Activated CD4-positive, CD25-positive, alpha-beta regulatory T cell (primary cell): ENCODE measurements around the gene CITED2.

Experiments used
- DNase-seq, 4 experiments: peaks; one replicate each; lab custom pipeline; 2025; lab: John Stamatoyannopoulos, UW

Gene CITED2

GRCh38 chr6:139381216-139381865 is 6.9 kb upstream of the CITED2 start:
- DNase-seq = no peak

DNA sequence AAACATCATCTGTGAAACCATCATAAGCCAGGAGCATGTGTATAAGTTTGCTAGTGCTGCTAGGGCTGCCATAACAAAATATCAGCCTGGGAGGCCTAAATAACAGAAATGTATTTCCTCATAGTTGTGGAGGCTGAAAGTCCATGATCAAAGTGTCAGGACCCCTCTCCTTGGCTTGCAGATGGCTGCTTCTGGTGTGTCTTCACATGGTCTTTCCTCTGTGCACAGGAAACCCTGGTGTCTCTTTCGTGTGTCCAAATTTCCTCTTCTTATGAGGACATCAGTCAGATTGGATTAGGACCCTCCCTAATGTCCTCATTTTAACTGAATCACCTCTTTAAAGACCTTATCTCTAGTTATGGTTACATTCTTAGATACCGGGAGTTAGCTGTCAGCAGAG is 6.2 kb upstream of the CITED2 start:
- no peak for DNase-seq

DNA sequence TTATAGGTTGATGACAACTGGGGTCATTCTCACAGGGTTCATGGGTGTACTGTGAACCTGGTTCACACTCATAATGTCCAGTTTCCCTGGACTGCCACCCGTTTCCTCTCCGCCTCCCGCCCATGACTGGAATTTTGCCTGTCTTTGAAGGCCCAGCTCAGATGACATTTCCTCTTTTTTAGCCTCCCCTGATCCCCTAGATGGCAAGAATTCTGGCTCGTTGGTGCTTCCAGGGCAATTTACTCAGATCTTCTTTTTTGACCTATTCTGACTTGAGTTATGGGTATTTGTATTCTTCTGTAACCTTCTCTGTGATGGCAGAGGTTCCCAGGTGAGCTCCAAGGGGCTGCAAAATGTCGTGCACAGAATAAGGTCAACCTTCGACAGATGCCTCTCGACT is 5.7 kb upstream of the CITED2 start:
- no peak for DNase-seq

DNA sequence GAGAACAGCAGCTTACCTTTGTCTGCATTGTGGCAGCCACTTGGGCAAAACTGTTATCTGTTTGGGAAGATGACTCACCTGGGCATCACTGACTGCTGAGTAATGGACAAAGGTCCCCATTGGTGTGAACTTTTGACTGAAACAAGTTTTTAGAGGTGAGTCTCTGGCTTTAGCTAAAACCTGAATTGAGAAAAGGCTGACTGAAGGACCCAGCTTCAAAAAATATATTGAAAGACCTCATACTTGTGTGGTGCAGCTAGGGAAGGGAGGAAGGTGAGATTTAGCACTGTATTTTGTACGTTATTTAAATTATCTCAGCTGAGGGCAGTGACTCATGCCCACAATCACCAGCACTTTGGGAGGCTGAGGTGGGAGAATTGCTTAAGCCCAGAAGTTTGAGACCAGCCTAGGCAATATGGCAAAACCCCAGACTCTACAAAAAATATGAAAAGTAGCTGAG is 4.5 kb upstream of the CITED2 start:
- no peak for DNase-seq

GRCh38 chr6:139378226-139378625 is 3.8 kb upstream of the CITED2 start:
- no peak for DNase-seq

- DNase-seq = no peak
Measured at GRCh38 chr6:139376604-139377218, 2.3 kb upstream of the CITED2 start.

DNA sequence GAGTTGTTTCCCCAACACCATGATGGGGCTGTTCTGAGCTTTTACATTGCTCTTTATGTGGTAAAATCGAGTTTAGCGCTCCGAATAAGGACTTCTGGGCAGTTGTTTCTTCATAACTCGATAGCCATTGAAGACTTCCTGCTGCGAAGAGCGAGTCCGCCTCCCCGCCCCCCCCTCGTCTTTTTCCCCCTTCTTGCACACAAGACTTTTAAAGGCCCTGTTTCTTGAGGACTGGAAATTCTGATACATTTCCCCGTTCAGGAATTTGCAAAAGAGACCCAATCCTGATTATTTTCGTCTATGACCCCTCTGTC is 1.5 kb upstream of the CITED2 start:
- DNase-seq = no peak

GRCh38 chr6:139375226-139376016 is 973 bp upstream of the CITED2 start:
- DNase-seq = peak; percentile 60 to 74 (median 66)

DNA sequence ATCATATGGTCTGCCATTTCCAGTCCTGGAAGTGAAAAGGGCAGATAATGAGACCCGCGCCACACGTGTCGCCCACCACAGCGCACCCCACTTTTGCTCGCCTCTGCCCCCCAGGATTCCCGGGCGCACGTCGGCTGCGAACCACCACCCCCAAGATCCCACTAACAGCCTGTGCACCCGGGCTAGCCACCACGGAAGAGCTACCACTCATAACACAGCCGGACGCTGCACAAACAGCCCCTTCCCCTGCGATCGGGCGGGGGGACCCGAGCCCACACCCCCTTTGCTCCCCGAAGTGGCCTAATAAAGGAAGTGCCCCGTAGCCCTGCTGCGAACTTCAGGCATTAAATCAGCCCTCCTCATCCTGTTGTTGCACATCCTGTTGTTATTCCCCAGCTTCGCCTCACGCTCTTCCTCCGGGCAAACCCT is 506 bp downstream of the CITED2 start:
- DNase-seq = peak in 1 of 4 experiments; percentile 25

- DNase-seq = peak; percentile 39 to 69 (median 56)
Measured at GRCh38 chr6:139373154-139373927, 1.1 kb downstream of the CITED2 start.

DNA sequence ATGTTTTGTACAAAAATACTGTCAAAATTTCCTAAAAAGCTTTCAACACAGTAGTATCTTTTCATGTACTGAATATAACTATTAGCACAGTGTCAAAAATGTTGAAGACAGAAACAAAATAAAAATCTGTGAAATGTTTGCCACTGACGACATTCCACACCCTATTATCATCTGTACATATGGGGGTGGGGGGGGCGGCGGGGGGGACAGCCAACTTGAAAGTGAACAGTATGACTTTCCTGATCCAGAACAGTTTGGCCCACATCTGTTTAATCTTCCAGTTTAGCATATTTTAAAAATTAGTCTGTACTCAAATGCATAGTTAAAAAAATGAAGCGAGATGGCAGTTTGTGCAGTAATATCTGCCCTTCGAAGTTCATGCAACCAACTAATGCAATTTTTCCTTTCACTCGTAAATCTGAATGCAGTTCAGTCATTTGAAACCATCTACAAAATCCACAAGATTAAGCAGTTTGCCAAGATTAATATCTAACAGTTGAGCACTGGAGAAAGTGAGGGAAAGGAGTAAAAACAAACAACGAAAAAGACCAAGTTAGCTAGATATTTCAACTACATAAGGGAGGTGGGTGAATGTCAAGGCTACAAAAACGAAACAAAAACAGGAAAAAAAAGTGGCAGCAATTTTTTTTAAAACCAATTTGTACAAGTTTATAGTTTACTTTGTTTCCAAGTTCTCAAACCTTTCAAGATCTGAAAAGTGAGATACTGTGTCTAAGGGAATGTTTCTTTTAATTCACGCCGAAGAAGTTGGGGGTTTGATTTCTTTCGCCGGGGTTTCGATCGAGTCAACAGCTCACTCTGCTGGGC is 1.9 kb downstream of the CITED2 start:
- DNase-seq = no peak

DNA sequence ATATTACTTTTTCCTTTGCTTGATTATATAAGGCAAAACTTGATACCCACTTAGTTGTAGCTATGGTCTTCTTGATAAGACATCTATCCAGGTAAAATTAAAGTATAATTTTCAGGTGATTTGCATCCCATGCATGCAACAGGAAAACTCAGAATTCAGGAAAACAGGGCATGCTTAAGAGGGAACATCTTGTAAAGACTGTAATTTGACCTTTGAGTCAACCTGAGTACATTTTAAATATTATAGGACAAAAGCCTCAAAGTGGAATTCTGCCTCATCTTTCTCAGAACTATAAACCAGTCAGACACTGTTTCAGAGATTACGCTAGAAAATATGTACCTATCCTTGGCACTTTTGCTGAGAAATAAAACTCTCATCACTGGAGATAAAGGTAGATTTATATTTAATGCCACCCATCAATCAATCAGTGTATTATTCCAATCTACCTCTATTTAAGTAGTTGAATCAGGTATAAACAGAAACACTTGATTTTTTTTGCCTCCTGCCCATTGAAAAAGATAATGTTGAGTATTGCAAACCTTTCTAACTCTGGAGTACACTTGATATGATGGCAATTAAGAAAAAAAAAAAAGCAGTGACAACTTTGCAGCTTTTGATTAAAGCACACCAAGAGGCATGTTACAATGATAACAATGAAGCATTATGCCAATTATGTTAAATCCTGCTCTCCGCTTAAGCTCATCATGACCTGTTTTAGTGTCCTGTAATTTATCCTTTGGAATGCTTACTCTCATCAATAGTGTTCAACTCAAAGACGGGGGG is 2.8 kb downstream of the CITED2 start:
- no peak for DNase-seq

DNA sequence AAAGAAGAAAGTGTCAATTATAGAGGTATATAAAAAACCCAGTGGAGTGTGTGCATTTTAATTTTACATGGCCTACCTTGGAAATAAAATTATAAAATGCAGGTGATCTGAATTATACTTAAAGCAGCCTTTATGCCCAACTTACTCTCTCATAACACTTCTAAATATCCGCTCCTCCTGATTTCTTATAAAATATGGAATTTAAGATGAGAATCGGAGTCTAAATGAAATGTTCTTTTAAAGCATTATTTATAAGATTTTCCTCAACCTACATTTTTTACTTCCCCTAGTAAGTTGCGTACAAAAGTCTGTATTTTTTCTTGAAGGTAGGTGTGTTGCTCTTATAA is 3.5 kb downstream of the CITED2 start:
- DNase-seq = no peak

DNA sequence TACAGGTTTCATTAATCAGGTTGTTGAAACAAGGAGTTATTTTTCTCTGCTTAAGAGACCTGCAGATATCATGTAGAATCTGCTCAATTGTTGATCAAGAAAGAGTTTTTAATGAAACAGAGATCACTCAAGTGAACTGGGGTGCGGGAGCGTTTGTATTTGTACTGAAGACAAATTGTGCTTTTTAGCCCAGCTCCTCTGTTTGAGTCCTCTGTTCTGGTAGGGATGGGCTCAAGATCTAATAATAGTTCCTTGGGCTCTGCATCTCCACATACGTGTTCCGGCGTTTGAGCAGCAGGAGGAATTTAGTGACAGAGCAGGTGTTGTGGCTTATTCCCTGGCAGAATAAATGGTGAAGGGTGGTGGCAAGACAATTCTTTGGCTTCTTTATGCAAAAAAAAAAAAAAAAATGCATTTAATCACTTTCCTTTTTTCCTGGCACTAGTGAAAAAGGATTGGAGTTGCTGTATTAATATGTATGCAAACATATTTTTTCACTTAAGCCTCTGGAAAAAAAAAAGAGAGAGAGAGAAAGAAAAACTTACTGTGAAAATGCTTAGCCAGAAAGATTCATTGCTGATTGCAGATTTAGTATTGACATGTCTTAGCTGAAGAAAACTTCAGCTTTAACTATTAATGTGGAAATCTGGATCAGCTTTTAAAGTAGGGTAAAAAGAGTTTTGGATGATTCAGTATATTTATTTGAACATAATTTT is 4.0 kb downstream of the CITED2 start:
- DNase-seq = no peak

GRCh38 chr6:139369568-139370282 is 4.7 kb downstream of the CITED2 start:
- DNase-seq = no peak

DNA sequence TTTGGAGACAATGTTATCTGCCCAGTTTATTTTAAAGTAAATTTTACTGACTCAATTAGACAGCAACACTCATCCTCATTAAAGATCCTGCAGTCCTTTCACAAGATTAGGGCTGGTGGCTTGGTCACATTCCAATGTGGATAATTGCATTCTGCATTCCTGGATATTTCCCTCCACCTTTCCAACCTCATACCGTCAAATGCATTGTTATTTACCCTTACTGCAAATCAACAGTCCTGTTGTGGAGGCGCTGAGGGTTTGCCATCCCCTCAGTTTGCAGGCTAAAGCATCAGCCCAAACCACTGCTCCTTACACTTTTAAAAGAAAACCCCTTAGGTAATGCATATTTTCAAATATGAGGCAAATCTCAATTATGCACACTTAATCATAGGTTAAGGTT is 5.4 kb downstream of the CITED2 start:
- no peak for DNase-seq

- no peak for DNase-seq
Measured at GRCh38 chr6:139368661-139369060, 5.8 kb downstream of the CITED2 start.

DNA sequence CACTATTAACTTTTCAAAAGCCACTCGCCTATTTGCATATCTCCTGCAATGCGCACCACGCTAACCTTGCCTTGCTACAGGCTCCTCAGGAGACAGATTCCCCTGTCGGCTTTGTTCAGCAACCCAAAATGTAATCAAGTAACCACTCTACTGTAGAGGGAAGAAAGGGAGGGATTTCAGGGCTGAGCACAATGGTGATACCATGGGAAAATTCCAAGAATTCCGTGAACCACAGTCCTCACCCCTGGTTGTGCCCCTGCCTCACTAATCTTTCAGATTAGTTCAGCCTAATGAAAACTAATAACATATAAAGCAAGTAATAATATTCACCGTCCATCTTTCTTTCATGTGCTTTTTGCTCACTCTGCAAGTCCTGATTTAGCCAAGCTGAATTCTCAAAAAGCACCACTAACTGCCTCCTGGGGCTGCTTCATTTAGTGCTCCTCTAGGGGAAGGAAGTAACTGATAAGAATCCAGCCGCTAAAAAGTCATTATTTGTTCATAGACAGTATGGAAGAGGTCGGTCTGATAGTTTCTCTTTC is 6.6 kb downstream of the CITED2 start:
- no peak for DNase-seq

GRCh38 chr6:139364982-139365379 is 9.5 kb downstream of the CITED2 start:
- no peak for DNase-seq
